IPS-NIHi7 (cell line): ENCODE results near the gene TBC1D3C.
"Not testable (repeated sequence)": the region's sequence is repeated elsewhere in the genome, so short reads cannot be mapped to it uniquely, and the experiment has no call there.

Source experiments
- DNase-seq: peaks from one replicate; pipeline ENCODE4 v3.0.0; 2012; ENCODE audit warnings: mixed read lengths; ENCODE audit errors: extremely low spot score

The TBC1D3C gene

GRCh38 chr17:38068534-38068933 is at the start of gene TBC1D3C:
TBC1D3C (minus strand) TSS chr17:38068634; CDS start chr17:38067066, 1,568 bp downstream.
- not testable (repeated sequence) for DNase-seq

GRCh38 chr17:38099262-38099661 is 30.8 kb upstream of the TBC1D3C start:
- DNase-seq, result not testable (repeated sequence)

- DNase-seq, result not testable (repeated sequence)
These were observed 25.7 kb upstream of the TBC1D3C start for GRCh38 chr17:38094059-38094694.

GRCh38 chr17:38088120-38088519 is 19.7 kb upstream of the TBC1D3C start:
- DNase-seq, result not testable (repeated sequence)

- DNase-seq, result not testable (repeated sequence)
These were observed 18.9 kb upstream of the TBC1D3C start for GRCh38 chr17:38087344-38087743.
